Nephron progenitor cell (in vitro differentiated cells): Measurements from ENCODE around the gene GP1BA.

Experiments used
- DNase-seq: peaks from one replicate; pipeline ENCODE4 v3.0.0; 2021
- H3K27ac Mint-ChIP-seq: 2 replicates; pipeline ENCODE4 v1.8.0; 2021; ENCODE audit warnings: mild to moderate bottlenecking, moderate library complexity, mixed read lengths
- H3K27me3 Mint-ChIP-seq: 2 replicates; pipeline ENCODE4 v1.8.0; 2021; ENCODE audit warnings: mild to moderate bottlenecking, low read depth, mixed read lengths; ENCODE audit not compliant: poor library complexity
- H3K36me3 Mint-ChIP-seq: 2 replicates; pipeline ENCODE4 v1.8.0; 2021; ENCODE audit warnings: low read depth, mixed read lengths
- H3K4me1 Mint-ChIP-seq: 2 replicates; pipeline ENCODE4 v1.8.0; 2021; ENCODE audit warnings: mixed read lengths
- H3K4me3 Mint-ChIP-seq: 2 replicates; pipeline ENCODE4 v1.8.0; 2021; ENCODE audit warnings: mild to moderate bottlenecking, moderate library complexity, mixed read lengths
- H3K9me3 Mint-ChIP-seq: 2 replicates; pipeline ENCODE4 v1.8.0; 2021; ENCODE audit warnings: mild to moderate bottlenecking, moderate library complexity, mixed read lengths
- CTCF ChIP-seq: fragments of 200-600 bp; sonication (generic); IDR thresholded peaks from 2 replicates; pipeline ENCODE4 v1.5.0; 2021; ENCODE audit warnings: antibody characterized with exemption

GP1BA gene

GRCh38 chr17:4892499-4893221 is 39.4 kb upstream of the GP1BA start:
- H3K27me3 Mint-ChIP-seq = peaks cover 7% of the 10 kb centered on the region
- peaks cover 29% of the 10 kb centered on the region for H3K36me3 Mint-ChIP-seq
- H3K9me3 Mint-ChIP-seq = no peaks in the 10 kb centered on the region
- no peak for TF ChIP-seq CTCF
- DNase-seq = peak; percentile 75
- peak overlapping the region; percentile 75 for H3K4me3 Mint-ChIP-seq
- H3K27ac Mint-ChIP-seq = peak overlapping the region; percentile 95
- H3K4me1 Mint-ChIP-seq = peaks cover 47% of the 10 kb centered on the region

- peaks cover 7% of the 10 kb centered on the region for H3K27me3 Mint-ChIP-seq
- no peak for DNase-seq
- H3K27ac Mint-ChIP-seq = peak overlapping the region; percentile 36
- peaks cover 29% of the 10 kb centered on the region for H3K36me3 Mint-ChIP-seq
- peaks cover 52% of the 10 kb centered on the region for H3K4me1 Mint-ChIP-seq
- no peaks in the 10 kb centered on the region for H3K9me3 Mint-ChIP-seq
- no peak for TF ChIP-seq CTCF
- no peak overlapping the region for H3K4me3 Mint-ChIP-seq
These were observed 38.8 kb upstream of the GP1BA start for GRCh38 chr17:4893272-4893671.

GRCh38 chr17:4893721-4894560 is 38.1 kb upstream of the GP1BA start:
- Mint-ChIP-seq H3K4me1 (peaks cover 56% of the 10 kb centered on the region), H3K27me3 (peaks cover 7% of the 10 kb centered on the region), H3K36me3 (peaks cover 28% of the 10 kb centered on the region), H3K9me3 (no peaks in the 10 kb centered on the region), H3K27ac (no peak overlapping the region), H3K4me3 (no peak overlapping the region)
- no peak for DNase-seq
- no peak for TF ChIP-seq CTCF

GRCh38 chr17:4895121-4895520 is 37.0 kb upstream of the GP1BA start:
- H3K27ac Mint-ChIP-seq = peak overlapping the region; percentile 64
- H3K4me3 Mint-ChIP-seq = no peak overlapping the region
- H3K4me1 Mint-ChIP-seq = peaks cover 51% of the 10 kb centered on the region
- no peak for DNase-seq
- H3K27me3 Mint-ChIP-seq = peaks cover 11% of the 10 kb centered on the region
- H3K9me3 Mint-ChIP-seq = no peaks in the 10 kb centered on the region
- H3K36me3 Mint-ChIP-seq = peaks cover 29% of the 10 kb centered on the region
- no peak for TF ChIP-seq CTCF

- no peak for DNase-seq
- Mint-ChIP-seq H3K27me3 (peaks cover 11% of the 10 kb centered on the region), H3K27ac (peak overlapping the region; percentile 64), H3K36me3 (peaks cover 29% of the 10 kb centered on the region), H3K9me3 (no peaks in the 10 kb centered on the region), H3K4me3 (no peak overlapping the region), H3K4me1 (peaks cover 51% of the 10 kb centered on the region)
- no peak for TF ChIP-seq CTCF
These were observed 36.3 kb upstream of the GP1BA start for GRCh38 chr17:4895657-4896331.
